Measurements from ENCODE around the gene ZXDB. TPM values are rescaled to one million over a fixed set of nuclear protein-coding genes. Genes with fewer than 3 reads are reported as not detected.

ZXDB gene
- total RNA-seq, 1 donor from 2014 or later, result 4.3 TPM

Other genes with a start within 250 kb of the ZXDB start
- gene NLRP2B, start 88.2 kb downstream of the ZXDB start, total RNA-seq, result 0.05 TPM

Data from left lobe of liver (tissue), 1 donor.